HUES48 (cell line): ENCODE results near the gene PI4KA.

ENCODE experiments used
- H3K27ac ChIP-seq: one replicate; pipeline ENCODE4 v1.7.0; 2013; ENCODE audit warnings: low read depth, low read length, inconsistent platforms
- H3K27me3 ChIP-seq: 2 replicates; pipeline ENCODE4 v1.6.1; 2013; ENCODE audit warnings: mild to moderate bottlenecking, low read length; ENCODE audit not compliant: control insufficient read depth, insufficient read depth
- H3K36me3 ChIP-seq: 2 replicates; pipeline ENCODE4 v1.6.1; 2013; ENCODE audit warnings: low read length; ENCODE audit not compliant: control insufficient read depth, insufficient read depth
- H3K4me1 ChIP-seq: 2 replicates; pipeline ENCODE4 v1.6.1; 2013; ENCODE audit warnings: mild to moderate bottlenecking, low read length; ENCODE audit not compliant: control insufficient read depth, insufficient read depth
- H3K4me3 ChIP-seq: 2 replicates; pipeline ENCODE4 v1.5.1; 2013; ENCODE audit warnings: mild to moderate bottlenecking, low read depth, low read length
- H3K9ac ChIP-seq: 2 replicates; pipeline ENCODE4 v1.6.1; 2013; ENCODE audit warnings: mild to moderate bottlenecking, low read depth, low read length, moderate library complexity
- H3K9me3 ChIP-seq: 2 replicates; pipeline ENCODE4 v1.6.1; 2013; ENCODE audit warnings: low read length; ENCODE audit not compliant: control insufficient read depth, insufficient read depth

Gene PI4KA

GRCh38 chr22:20799449-20799848 is 59.2 kb downstream of the PI4KA start:
- Histone ChIP-seq H3K36me3 (peaks cover 66% of the 10 kb centered on the region), H3K27ac (no peak overlapping the region), H3K4me1 (no peaks in the 10 kb centered on the region), H3K9ac (no peak overlapping the region), H3K9me3 (no peaks in the 10 kb centered on the region), H3K4me3 (no peak overlapping the region), H3K27me3 (no peaks in the 10 kb centered on the region)

GRCh38 chr22:20798974-20799373 is 59.6 kb downstream of the PI4KA start:
- Histone ChIP-seq H3K9me3 (no peaks in the 10 kb centered on the region), H3K4me1 (no peaks in the 10 kb centered on the region), H3K36me3 (peaks cover 61% of the 10 kb centered on the region), H3K4me3 (no peak overlapping the region), H3K27me3 (no peaks in the 10 kb centered on the region), H3K9ac (no peak overlapping the region), H3K27ac (no peak overlapping the region)

DNA sequence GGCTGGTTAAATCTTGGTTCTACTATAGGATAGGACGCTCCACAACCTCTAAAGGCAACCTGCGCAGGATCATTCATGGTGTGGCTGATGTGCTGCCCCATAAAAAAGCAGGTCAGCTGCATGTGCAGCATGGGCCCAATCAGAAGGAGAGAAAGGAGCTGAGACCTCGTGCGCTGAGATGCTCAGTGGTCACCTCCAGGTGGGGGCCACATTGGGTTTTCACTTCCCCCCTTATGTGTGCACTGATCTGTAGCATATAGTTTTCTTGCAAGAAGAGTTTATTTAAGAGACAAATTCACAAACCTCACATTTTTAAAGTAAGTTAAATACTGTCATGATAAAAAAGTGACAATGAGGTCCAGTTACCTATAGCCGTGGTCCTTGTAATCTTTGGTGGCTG is 60.4 kb downstream of the PI4KA start:
- no peaks in the 10 kb centered on the region for H3K9me3 ChIP-seq
- no peak overlapping the region for H3K4me3 ChIP-seq
- H3K4me1 ChIP-seq: no peaks in the 10 kb centered on the region
- peaks cover 55% of the 10 kb centered on the region for H3K36me3 ChIP-seq
- H3K27me3 ChIP-seq: no peaks in the 10 kb centered on the region
- H3K9ac ChIP-seq: no peak overlapping the region
- H3K27ac ChIP-seq: no peak overlapping the region

GRCh38 chr22:20796731-20797130 is 61.9 kb downstream of the PI4KA start:
- Histone ChIP-seq H3K9me3 (no peaks in the 10 kb centered on the region), H3K27ac (no peak overlapping the region), H3K36me3 (peaks cover 55% of the 10 kb centered on the region), H3K4me3 (no peak overlapping the region), H3K4me1 (no peaks in the 10 kb centered on the region), H3K9ac (no peak overlapping the region; the same call in 1 of the 2 replicates), H3K27me3 (no peaks in the 10 kb centered on the region)

- no peak overlapping the region for H3K4me3 ChIP-seq
- no peaks in the 10 kb centered on the region for H3K9me3 ChIP-seq
- no peaks in the 10 kb centered on the region for H3K4me1 ChIP-seq
- H3K27ac ChIP-seq: no peak overlapping the region
- peaks cover 51% of the 10 kb centered on the region for H3K36me3 ChIP-seq
- no peaks in the 10 kb centered on the region for H3K27me3 ChIP-seq
- no peak overlapping the region for H3K9ac ChIP-seq
Measured at GRCh38 chr22:20794650-20795413, 63.8 kb downstream of the PI4KA start.

- no peak overlapping the region for H3K27ac ChIP-seq
- H3K4me3 ChIP-seq: no peak overlapping the region
- peaks cover 44% of the 10 kb centered on the region for H3K36me3 ChIP-seq
- no peaks in the 10 kb centered on the region for H3K9me3 ChIP-seq
- H3K27me3 ChIP-seq: no peaks in the 10 kb centered on the region
- H3K4me1 ChIP-seq: no peaks in the 10 kb centered on the region
- H3K9ac ChIP-seq: no peak overlapping the region
Measured at GRCh38 chr22:20793748-20794649, 64.6 kb downstream of the PI4KA start.

DNA sequence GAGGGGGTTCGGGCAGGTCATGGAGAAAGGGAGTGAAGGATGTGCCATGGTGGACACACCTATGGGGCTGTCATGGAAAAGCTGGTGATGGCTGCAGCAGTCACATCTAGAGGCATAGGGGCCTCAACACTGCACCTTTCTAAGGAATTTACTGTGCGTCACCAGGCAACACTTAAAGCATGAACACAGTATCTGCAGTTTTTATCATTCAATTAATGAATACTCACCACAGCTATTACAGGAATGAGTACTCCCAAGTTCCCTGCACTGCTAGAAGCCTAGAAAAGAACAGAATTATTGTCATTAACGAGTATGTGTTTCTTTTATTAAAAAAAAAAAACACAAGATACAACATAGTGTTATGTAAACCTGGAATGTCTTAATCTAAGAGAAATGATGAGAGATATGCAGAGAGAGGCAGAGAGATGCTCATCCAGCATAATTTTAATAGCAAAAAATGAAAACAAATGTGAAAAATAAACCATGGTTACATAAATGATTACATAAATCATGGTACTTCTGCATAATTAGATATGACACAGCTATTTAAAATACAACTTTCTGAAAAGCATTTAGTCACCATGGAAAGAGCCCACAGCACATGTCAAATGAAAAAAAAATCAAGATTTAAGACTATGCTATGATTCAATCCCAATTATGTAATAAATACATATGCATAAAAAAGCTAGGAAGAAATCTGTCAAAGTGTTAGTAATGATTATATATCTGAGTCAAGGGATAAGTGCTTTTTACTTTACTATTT is 65.5 kb downstream of the PI4KA start:
- no peak overlapping the region for H3K4me3 ChIP-seq
- H3K36me3 ChIP-seq: peaks cover 35% of the 10 kb centered on the region; the same call in 1 of the 2 replicates
- no peaks in the 10 kb centered on the region for H3K9me3 ChIP-seq
- H3K27ac ChIP-seq: no peak overlapping the region
- H3K4me1 ChIP-seq: no peaks in the 10 kb centered on the region
- no peaks in the 10 kb centered on the region for H3K27me3 ChIP-seq
- H3K9ac ChIP-seq: no peak overlapping the region

DNA sequence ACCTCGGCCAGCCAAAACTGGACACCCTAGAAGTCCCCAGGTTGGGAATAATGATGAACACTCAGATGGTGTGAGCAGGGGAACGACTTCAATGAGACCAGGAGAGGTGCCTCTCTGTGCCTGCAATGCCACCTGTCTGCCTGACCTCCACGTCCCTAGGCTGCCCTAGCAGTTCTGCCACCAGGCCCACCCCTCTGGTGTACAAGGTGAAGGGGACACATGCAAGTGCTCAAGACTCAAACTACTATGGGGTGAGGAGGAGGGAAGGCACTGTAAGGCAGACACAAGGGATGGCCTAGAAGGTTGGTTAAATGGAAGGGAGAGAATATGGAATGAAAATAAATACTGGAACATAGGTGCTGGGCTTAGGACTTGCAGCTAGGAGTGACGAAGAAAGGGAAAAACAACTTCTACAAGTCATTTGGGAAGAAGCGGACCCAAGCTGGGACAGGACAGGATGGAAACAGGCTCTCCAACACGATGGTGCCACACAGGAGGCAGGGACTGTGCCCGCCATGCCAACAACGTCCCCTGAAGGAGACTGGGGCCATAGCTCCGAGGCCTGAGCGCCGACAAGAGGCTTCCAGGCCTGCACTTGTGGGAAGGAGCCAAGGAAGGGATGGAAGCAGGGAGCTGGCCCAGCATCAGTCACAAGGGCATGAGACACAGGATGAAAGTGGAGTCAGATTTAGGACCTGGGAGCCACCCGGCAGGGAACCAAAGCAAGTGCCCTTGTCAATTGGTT is 66.2 kb downstream of the PI4KA start:
- H3K9ac ChIP-seq: no peak overlapping the region
- H3K27ac ChIP-seq: no peak overlapping the region
- no peaks in the 10 kb centered on the region for H3K27me3 ChIP-seq
- no peaks in the 10 kb centered on the region for H3K9me3 ChIP-seq
- no peak overlapping the region for H3K4me3 ChIP-seq
- peaks cover 33% of the 10 kb centered on the region; the same call in 1 of the 2 replicates for H3K36me3 ChIP-seq
- H3K4me1 ChIP-seq: no peaks in the 10 kb centered on the region

GRCh38 chr22:20788627-20789344 is 69.8 kb downstream of the PI4KA start:
- Histone ChIP-seq H3K27ac (no peak overlapping the region), H3K4me1 (peaks cover 4% of the 10 kb centered on the region; the same call in 1 of the 2 replicates), H3K36me3 (peaks cover 25% of the 10 kb centered on the region; the same call in 1 of the 2 replicates), H3K4me3 (no peak overlapping the region), H3K9me3 (no peaks in the 10 kb centered on the region), H3K27me3 (no peaks in the 10 kb centered on the region), H3K9ac (no peak overlapping the region)
